ENCODE measurements around the gene PGP.
"Not testable (repeated sequence)": the region's sequence is repeated elsewhere in the genome, so short reads cannot be mapped to it uniquely, and the experiment has no call there.

Gene PGP

DNA sequence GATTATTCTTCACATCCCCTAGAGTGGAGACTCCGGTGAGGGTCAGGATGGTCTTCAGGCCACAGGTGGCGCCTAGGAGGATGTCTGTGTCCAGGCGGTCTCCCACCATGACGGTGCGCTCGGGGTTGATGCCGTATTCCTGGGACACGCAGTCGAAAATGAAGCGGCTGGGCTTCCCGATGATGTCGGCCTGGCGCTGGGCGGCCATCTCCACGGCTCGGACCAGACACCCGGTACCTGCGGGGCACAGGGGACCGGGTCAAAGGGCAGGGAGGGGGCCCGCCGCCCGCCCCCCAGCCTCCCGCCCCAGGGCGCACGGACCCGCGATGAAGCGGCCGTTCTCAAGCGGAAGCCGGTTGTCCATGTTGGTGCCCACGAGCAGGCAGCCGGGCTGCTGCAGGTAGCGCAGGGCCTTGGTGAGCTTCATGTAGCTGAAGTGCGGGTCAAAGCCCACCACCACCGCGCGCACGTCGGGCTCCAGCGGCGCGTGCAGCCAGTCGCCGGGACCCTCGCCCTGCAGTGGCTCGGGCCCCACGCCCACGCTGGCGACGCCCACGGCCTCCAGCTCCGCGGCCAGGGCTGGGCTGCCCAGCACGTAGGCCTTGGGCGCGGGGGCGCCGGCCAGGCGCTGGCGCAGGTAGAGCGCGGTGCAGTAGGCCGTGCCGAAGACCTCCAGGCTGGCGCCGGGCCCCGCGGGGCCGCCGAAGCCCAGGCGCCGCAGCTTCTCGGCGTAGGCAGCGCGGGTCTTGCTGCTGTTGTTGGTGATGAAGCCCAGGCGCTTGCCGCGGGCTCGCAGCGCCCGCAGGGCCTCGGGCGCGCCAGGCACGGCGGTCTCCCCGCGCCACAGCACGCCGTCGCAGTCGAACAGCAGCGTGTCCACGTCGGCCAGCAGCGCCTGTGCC is 572 bp downstream of the PGP start:
- DNase-seq, result peak; percentile 58

DNA sequence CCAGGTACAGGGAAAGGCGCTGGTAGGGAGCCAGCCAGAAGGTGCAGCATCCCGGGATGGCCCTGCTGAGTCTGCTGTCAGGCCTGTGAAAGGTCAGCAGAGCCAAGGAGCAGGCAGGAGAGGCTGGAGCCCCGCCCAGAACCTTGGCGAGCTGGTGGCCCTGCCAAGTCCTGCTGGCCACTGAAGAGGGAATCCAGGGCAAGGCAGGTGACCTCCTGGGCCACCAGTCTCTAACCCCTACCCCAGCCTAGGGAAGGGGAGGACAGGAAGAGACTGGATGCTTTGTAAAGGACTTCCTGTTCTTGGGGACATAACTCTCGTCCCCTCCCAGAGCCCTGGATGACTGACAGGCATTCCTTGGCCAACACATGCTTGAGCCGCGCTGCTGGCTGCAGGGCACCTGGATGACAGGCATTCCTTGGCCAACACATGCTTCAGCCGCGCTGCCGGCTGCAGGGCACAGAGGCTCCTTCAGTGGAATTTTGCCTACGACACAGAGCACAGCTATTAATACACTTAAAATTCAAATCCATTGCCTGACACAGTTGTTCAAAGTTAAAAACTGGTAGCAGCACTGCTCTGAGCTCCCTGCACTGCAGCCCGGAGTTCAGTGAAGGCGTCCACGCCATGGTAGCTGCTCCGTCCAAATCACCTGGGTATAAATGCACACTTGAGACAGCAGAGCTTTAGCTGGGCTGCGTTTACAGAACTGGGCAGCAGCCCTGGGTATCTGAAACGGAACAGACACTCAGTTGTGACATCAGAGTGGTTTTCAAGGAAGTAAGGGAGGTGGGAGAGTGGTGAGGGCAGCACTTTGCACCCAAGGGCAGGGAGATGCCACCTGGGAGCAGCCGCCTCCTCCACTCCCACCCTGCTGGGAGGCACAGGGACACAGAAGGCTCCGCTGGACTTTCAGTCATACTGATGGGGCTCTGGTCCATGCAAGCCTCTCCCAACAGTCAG is 2.0 kb downstream of the PGP start:
- DNase-seq, result no peak

DNA sequence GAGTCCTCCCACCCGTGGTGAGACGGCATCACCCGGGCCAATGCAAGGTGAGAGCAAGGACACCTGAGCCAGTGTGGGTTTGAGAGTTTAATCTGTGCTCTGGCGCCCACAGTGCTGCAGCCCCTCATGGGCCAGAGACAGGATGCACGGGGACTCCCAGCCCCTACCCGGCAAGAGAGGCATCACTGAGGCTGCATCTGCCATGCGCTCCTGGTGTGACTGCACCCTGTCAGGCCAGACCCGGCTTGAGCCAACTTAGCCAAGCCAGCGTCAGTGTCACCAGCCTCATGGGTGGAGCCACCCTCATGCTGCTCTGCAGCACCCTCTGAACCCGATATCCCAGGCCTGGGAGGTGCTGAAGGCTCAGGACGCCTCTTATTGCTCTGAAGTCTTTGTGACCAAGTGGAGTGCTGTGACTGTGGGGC is 2.7 kb downstream of the PGP start:
- DNase-seq, result no peak

DNA sequence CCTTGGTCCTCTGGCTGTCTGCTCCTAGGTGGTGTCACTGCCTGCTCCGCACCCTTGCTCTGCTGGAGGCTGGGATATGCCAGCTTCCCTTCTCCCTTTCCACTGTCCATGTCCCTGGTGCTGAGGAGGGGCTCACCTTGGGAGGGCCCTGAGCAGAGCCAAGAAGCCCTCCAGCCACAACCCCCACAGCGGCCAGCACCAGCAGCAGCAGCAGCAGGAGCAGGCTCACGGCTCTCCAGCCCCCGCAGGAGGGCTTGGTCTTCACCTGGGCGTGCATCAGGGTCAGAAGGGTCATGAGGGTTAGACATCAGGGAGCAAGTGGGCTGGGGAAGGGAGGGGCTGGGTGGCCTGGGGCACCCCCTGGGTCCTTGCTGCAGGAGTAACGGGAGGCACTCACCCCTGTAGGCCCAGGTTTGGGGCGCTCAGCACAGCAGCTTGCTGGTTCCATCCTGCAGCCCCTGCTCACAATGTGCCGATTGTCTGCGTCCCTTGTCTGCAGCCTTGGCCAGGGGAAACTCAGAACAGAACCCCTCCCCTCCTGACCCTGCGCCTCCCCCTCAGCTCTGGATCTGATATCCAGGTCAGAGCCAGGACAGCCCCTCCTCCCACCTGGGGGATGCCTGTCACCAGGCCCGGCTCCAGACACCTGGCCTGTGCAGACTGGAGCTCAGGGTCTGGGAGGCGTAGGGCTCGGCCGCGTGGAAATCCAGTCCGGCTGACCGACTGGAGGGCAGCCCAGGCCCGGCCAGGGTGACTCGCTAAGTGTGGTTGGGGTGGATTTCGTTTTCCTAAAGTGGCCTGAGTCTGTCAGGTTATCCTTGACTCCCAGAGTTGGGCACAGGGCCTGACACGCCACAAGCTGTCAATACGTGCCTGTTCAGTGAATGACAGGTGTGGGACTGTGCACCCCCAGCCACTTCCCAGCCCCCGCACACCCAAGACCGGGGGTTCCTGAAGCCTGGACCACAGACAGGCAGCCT is 4.0 kb downstream of the PGP start, which contains the start of gene BRICD5:
BRICD5 (minus strand) TSS at position 478 of the 980 bp plus-strand sequence; CDS start at position 448, 30 bp downstream.
- DNase-seq, result no peak

DNA sequence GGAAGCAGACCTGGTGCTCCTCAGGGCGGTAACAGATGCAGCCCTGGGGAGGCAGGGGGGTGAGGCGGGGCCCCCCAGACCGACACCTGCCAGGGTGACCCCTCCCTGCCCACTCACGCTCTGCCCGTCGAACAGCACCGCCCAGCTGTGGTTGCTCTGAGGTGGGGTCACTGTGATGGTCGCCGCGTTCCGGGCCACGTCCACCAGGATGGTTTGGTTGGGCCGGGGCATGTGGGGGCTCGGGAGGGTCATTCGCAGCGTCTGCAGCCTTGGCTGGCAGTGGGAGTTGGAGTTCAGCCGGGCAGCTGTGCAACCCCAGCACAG is 4.7 kb downstream of the PGP start:
- no peak for DNase-seq

DNA sequence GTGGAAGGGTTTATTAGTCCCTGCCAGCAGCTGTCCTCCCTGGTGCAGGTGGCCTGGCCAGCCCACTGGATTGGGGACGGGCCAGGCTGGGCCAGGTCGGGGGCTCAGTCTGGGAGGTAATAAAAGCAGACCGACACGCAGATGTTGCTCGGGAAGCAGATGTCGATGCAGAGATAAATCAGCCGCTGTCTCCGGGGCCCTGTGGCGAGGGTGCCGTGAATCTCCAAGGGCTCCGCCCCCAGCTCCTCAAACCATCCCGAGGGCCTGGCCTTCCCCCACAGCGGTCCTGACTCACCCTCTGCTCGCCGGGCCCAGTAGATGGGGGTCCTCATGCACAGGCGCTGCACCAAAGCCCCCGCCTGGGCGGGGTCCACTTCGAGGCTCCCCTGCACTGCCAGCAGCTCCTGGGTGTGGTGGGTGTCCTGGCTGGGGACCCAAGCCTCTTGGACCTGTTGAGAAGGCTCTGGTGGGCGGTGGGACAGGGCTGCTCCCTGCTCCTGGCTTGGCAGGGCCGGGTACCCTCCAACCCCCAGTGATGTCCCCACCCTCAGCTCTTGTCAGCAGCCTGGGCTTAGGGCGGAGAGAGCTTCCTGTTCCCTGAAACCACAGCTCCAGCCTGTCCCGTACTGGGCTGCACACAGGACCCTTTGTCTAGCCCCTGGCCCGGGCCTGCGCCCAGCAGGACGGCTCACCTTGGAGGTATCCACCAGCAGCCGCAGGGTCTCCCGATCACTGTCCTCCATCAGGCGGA is 5.2 kb downstream of the PGP start:
- DNase-seq, result no peak

DNA sequence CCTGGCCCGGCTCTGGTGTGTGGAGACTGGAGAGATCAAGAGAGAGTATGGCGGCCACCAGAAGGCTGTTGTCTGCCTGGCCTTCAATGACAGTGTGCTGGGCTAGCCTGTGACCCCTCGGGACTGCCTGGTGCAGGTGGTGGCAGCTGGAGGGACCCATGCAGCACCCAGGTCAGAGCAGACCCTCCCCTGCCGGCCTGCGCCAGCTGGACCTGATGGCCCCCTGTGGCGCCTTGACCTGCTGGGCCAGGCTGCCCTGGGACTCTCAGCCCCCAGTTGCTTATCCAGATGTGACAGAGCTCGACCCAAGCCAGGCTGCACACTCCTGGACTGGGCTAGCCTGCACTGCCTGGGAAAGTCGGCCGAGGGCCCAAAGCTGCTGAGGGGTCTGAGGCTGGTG is 5.9 kb downstream of the PGP start:
- DNase-seq, result no peak

DNA sequence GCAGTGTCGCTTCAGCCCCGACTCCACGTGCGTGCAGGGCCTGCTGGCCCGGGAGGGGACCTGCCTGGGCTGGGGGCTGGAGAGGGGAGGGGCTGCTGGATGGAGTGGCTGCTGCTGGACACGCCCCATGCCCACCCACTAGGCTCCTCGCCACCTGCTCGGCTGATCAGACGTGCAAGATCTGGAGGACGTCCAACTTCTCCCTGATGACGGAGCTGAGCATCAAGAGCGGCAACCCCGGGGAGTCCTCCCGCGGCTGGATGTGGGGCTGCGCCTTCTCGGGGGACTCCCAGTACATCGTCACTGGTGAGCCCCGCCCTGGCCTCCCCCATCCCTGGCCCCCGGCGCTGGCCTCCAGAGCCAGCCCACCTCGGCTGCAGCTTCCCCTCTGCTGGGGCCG is 6.3 kb downstream of the PGP start:
- DNase-seq, result no peak

DNA sequence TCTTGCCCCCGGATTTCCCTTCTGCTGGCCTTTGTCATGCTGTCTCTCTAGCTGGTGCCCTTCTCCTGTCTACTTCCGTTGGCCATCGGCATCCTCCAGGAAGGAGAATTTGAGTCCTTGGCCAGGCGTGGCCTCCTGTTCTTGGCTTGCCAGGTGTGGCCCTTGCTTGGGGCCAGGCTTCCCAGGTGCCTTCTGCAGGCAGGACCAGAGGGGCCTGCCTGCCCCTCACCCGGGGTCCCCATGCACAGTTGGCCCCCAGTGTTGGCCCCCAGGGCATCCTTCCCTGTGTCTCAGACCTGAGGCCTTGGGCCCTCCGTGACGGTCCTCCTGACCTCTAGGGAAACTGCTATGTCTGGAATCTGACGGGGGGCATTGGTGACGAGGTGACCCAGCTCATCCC is 6.8 kb downstream of the PGP start:
- DNase-seq, result no peak

DNA sequence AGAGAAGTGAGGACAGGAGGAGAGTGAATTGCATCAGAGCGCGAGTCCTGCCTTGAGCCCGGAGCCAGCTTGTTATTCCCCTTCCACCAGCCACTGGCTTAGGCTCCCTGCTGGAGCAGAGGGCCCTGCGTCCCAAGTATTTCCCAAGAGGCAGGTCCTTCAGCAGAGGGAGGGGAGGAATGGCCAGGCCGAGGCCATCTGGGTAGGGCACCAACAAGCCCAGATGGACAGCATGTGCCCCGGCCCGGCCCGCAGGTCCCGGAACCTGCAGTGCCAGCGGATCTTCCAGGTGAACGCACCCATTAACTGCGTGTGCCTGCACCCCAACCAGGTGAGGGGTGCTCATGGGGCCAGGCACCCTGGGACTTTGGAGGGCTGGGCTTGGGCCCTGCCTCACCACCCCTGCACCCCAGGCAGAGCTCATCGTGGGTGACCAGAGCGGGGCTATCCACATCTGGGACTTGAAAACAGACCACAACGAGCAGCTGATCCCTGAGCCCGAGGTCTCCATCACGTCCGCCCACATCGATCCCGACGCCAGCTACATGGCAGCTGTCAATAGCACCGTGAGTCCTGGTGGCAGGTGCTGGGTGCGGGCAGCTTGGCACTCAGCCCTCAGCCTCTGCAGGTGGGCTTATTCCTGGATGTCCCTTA is 7.7 kb downstream of the PGP start:
- no peak for DNase-seq

DNA sequence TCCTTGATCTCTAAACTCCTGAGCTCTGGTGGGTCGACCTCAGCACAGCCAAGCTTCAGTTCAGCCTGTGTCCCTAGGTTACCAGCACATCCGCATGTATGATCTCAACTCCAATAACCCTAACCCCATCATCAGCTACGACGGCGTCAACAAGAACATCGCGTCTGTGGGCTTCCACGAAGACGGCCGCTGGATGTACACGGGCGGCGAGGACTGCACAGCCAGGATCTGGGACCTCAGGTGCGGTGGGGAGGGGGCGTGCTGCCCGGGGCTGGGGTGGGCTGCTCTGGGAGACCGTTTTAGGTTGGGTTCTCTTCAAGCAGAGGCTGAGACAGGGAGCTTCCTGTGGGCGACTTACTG is 8.2 kb downstream of the PGP start:
- DNase-seq, result no peak

DNA sequence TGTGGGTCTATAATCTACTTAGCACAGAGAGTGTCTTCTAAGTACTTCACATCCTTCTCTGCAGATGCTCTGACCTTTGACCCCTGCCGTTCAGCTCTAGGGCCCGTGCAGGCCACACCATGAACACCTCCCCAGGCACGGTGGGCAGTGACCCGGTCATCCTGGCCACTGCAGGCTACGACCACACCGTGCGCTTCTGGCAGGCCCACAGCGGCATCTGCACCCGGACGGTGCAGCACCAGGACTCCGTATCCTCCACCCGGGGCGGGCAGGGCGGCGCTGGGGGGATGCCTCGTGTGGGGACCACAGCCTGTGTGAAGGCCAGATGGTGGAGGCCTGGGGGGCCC is 8.7 kb downstream of the PGP start:
- DNase-seq, result no peak

DNA sequence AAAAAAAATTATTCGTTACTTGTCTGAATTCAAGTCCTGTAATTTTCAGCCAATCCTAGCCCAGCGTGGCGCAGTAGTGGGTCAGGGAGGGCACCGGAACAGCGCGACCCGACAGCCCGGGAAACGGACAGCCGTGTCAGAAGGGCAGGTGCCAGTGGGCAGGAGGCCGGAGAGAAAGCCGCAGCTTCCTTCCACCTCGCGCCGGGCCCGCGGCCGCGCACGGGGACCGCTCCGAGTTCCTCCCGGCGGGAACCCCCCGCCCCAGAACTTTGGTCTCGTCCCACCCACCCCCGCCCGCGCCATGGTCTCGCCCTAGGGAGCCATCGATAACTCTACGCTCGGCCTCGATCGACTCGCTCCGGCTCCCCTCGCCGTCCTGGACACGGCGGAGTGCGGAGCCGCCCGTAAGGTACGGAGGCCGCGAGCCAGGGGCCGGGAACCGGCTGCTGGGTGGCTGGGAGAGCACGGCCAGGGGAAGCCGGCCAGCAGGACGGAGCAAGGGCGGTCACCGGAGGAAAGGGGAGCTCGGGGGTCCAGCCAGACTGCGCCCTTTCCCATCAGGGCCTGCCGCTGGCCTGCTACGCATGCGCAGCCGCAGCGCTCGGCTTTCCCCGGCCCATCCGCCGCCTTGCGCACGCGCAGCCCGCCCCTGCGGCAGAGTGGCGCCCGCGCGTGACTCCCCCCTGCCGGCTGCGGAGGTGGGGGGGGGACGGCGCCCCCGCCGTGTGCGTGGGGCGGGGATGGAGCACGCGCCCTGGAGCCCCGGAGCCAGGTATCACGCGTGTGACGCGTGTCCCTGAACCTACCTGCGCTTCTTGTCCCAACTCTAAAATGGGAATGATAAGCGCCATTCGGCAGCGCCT is 9.3 kb downstream of the PGP start, which contains the start of gene MLST8:
MLST8 (plus strand) TSS at position 351 of the 863 bp plus-strand sequence. CDS start 632 bp downstream, outside the sequence.
- DNase-seq, result peak; percentile 96

DNA sequence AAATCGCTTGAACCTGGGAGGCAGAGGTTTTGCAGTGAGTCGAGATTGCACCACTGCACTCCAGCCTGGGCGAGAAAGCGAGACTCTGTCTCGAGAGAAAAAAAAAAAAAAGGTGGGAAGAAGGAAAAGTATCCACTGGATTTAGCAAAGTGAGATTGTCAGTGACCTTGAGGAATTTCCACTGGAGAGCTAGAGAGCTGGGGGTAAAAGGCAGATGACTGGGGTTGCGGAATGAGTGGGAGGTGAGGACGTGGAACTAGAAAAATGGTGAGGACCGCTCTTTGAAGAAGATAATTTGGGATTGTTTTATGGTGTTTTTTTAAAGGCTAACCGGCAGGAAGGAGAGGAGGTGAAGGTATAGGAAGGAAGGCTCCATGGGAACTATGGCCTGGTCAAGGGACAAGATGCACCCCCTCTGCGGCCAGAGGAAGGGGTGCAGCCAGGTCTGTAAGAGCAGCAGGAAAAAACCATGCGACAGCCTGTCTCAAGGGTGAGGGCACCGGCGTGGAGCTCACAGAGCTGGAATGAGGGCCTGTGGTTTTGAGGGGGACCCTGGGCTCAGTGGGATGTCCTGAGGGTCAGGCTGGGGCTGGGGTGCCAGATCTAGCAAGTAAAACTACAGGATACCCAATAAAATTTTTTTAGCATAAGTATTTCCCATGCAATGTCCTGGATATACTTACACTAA is 10.1 kb downstream of the PGP start:
- DNase-seq, result no peak

DNA sequence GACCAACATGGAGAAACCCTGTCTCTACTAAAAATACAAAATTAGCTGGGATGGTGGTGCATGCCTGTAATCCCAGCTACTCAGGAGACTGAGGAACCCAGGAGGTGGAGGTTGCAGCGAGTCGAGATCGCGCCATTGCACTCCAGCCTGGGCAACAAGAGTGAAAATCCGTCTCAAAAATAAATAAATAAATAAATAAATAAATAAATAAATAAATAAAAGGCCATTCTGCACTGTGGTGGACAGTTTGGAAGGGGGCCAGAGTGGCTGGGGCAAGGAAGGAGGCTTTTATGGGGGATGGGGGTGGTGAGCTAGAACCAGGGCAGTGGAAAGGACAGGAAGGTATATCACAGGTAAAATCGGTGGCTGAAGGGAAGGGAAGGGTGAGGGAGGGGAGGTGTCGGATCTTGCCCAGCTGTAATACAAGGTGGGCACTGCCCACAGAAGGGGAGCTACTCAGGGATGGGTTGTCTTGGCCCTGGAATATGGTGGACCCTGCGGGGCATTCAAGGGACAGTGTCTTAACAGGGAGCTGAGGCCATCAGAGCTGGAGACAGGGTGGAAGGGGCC is 11.4 kb downstream of the PGP start:
- not testable (repeated sequence) for DNase-seq

DNA sequence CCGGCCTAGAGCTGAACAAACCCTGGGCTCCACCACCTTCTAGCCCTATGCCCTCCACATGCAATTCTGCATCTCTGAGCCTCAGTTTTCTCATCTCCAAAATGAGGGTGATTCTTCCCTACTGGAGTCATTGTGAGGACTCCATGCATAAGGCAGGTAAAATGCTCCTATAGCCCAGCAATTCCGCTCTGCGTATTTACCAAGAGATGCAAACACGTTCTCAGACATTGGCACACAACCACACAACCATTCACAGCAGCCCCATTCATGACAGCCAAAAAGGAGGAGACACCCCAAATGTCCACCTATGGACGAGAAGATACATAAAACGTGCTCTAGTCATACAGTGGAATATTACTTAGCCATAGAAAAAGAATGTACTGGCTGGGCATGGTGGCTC is 14.3 kb downstream of the PGP start:
- DNase-seq, result no peak

DNA sequence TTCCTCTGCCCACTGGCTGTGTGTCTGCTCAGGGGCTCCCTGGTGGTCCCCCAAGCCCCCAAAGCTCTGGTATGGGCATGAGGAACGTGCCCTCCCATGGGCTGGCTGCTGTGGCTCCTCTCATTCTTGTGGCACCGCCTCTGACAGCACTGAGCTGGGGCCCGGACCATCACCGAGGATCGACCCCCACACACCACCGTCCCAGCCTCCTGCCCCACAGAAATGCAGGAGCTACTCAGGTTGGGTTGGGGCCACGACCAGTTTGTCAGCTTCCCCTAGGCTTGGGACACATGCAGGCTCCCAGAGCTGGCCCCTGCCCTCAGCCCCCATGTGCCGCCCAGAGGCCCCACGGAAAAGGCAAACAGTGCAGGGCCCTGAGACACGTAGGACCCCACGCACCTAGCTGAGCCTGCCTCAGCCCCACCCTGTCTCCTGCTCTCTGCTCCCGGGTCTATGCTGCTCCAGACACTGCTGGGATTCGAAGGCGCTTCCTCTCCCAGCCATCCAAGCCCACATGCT is 15.0 kb downstream of the PGP start:
- no peak for DNase-seq

DNA sequence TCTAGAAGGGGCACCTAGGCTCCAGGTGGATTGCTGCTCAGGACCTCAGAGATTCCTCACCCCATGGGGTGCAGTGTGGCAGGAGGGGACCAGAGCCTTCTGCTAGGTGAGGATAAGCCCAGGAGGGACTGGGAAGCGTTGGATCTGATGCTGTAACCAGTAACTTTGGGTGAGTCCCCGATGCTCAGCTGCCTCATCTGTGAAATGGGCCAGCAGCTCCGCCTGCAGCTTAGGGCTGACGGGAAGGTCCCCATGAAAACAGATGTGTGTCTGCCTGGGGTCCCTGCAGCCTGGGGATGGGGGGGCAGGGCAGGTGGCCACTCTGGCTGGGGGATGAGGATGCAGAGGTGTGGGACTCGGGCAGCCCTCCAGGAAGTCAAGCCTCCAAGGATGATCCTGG is 15.5 kb downstream of the PGP start:
- DNase-seq, result no peak

DNA sequence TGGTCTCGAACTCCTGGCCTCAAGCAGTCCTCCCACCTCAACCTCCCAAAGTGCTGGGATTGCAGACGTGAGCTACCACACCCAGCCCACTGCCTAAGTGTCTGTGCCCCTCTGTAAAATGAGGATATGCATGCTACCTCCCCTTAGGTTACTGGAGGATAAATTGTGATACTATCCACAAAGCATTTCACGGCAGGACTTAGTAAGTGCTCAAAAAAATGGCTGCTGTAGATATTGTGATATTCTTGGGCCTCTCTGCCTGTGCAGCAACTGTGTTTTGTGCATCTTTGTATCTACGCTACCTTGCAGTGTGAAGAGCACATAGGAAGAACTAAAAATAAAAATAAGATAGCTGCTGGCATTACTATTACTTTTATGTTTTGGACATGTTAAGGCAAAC is 16.4 kb downstream of the PGP start:
- no peak for DNase-seq

Measured in eye (tissue), 1 donor.